Immature natural killer cell (primary cell): Measurements from ENCODE around the gene STAB2. TPM values are rescaled to one million over a fixed set of nuclear protein-coding genes. Genes with fewer than 3 reads are reported as not detected.

Source experiments
- DNase-seq, 3 donors: peaks; one replicate each; pipeline ENCODE4 v3.0.0; 2022; ENCODE audit warnings: mixed read lengths in 1 of 3
- H3K27ac Mint-ChIP-seq, 6 donors: one replicate each; pipeline ENCODE4 v1.8.0; 2020; ENCODE audit warnings: mixed read lengths in 6 of 6, mild to moderate bottlenecking in 5 of 6, inconsistent platforms in 4 of 6, moderate library complexity in 3 of 6
- H3K27me3 Mint-ChIP-seq, 3 donors: one replicate each; pipeline ENCODE4 v1.8.0; 2020 to 2021; ENCODE audit warnings: low read depth in 3 of 3, mild to moderate bottlenecking in 3 of 3, mixed read lengths in 3 of 3, moderate library complexity in 3 of 3, inconsistent platforms in 1 of 3
- H3K36me3 Mint-ChIP-seq, 3 donors: one replicate each; pipeline ENCODE4 v1.8.0; 2020; ENCODE audit warnings: mixed read lengths in 3 of 3, inconsistent platforms in 2 of 3, mild to moderate bottlenecking in 2 of 3
- H3K4me1 Mint-ChIP-seq, 2 donors: one replicate each; pipeline ENCODE4 v1.8.0; 2020; ENCODE audit warnings: inconsistent platforms in 2 of 2, mild to moderate bottlenecking in 2 of 2, mixed read lengths in 2 of 2, moderate library complexity in 1 of 2
- H3K4me3 Mint-ChIP-seq, 5 donors: one replicate each; pipeline ENCODE4 v1.8.0; 2020; ENCODE audit warnings: mild to moderate bottlenecking in 5 of 5, mixed read lengths in 5 of 5, inconsistent platforms in 3 of 5, moderate library complexity in 3 of 5
- H3K9me3 Mint-ChIP-seq, 6 donors: one replicate each; pipeline ENCODE4 v1.8.0; 2020; ENCODE audit warnings: mild to moderate bottlenecking in 6 of 6, mixed read lengths in 6 of 6, inconsistent platforms in 4 of 6, moderate library complexity in 3 of 6
- polyA plus RNA-seq, 3 donors: library from polyadenylated mRNA; unstranded; fragments of 300-500 nt; fragmentation: Illumina TruSeq; gene quantifications; one replicate each; pipeline ENCODE4 v1.2.3, GENCODE V29; 2021

The STAB2 gene
- polyA plus RNA-seq, 3 donors from 2014 or later = not detected

DNA sequence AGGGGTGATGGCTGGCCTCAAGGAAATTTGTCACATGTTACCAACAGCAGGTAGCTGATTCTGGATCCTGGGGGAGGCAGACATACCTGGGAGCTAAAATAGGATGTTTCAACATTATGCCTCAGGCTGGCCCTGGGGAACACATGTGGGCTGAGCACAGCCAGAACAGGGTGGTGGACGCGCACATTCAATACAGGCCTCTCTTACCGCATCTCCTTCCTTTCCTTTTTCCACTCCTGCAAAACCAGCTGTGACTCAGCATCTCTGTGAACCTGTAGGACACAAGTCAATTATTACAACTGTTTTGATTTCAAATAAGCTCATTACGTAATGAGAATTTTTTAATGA, 193.0 kb downstream of the STAB2 start:
- Mint-ChIP-seq H3K4me3 (no peak overlapping the region), H3K4me1 (no peaks in the 10 kb centered on the region), H3K27ac (no peak overlapping the region), H3K36me3 (peaks cover 7 to 17% (median 14%) of the 10 kb centered on the region in 3 donors), H3K27me3 (no peaks in the 10 kb centered on the region), H3K9me3 (no peaks in the 10 kb centered on the region)
- DNase-seq = no peak

DNA sequence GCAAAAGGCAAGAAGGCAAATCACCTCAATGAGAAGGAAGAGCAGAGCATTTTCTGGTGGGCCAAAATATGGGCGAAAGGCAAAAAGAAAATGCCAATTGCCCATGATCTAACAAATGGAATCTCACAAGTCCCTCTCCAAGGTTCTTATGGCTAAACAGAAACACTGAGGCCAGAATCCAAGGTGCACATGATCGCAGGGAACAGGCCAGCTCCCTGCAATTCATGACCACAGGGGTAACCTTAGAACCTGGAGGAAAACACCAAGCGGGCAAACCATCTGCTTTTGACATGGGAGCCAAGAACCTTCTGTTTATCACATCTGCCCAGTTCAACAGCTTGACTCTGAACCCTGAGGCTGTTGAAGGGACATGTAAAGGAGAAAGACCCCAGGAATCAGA, 193.9 kb downstream of the STAB2 start:
- Mint-ChIP-seq H3K4me3 (no peak overlapping the region), H3K9me3 (no peaks in the 10 kb centered on the region), H3K27me3 (peaks cover 0 to under 1% (median 0%) of the 10 kb centered on the region in 3 donors), H3K36me3 (peaks cover 7 to 17% (median 16%) of the 10 kb centered on the region in 3 donors), H3K4me1 (no peaks in the 10 kb centered on the region), H3K27ac (no peak overlapping the region)
- no peak for DNase-seq

DNA sequence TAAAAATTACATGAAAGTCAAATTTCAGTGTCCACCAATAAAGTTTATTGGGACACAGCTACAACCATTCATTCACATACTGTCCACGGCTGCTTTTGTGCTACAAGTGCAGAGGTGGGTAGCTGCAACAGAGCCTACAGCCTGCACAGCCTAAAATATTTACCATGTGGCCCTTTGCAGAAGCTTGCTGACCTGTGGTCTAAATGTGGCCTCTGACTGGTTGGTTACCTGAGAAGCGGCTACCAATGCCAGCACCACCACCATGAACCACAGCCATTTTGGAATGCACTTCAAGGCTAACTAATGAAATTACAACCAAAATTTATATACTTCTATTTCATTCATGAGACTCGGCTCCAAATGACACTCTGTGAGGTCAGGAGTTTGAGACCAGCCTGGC, 195.3 kb downstream of the STAB2 start:
- Mint-ChIP-seq H3K27me3 (peaks cover 0 to 1% (median 0%) of the 10 kb centered on the region in 3 donors), H3K27ac (no peak overlapping the region), H3K4me3 (no peak overlapping the region), H3K4me1 (no peaks in the 10 kb centered on the region), H3K36me3 (peaks cover 7 to 18% (median 17%) of the 10 kb centered on the region in 3 donors), H3K9me3 (no peaks in the 10 kb centered on the region)
- DNase-seq = no peak

DNA sequence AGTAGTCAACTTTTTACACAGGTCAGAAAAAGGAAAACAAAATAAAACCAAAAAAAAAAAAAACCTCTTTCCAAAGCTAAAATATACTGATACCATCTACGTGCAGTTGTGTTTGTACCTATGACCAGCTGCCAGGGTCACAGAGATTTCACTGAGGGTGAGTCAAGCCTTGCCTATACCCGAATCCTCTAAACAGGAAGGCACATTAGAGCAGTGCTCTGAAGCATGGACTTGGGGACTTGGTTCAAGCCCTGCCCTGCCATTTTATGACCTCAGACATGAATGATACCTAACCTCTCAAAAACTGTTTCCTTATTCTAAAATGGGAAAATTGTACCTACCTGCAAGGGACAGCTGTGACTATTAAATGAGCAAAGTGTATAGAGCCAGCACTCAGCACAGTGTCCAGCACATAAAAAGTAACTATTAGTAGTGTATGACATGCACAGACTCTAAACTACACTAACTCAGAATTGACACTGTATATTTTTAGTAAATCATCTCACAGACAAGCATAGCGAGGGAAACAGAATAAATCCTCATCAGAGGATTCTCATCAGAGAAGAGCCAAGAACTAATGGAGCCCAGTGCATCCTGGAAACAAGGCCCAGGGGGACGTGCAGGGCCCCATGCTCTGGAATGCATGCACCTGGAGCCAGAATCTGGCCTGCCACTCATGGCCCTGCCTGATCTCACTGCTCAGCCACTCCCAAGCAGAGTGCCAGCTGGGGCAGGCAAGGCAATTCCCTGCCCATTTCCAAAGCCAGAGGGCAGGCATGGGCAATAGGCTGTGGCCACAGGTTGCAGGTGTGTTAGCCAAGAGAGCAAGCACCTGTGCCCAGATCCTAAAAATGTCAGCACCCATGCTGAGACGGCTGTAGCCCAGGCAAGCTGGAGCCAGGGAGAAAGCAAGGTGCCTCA, 196.9 kb downstream of the STAB2 start:
- Mint-ChIP-seq H3K27ac (no peak overlapping the region), H3K27me3 (peaks cover 0 to 1% (median 0%) of the 10 kb centered on the region in 3 donors)

DNA sequence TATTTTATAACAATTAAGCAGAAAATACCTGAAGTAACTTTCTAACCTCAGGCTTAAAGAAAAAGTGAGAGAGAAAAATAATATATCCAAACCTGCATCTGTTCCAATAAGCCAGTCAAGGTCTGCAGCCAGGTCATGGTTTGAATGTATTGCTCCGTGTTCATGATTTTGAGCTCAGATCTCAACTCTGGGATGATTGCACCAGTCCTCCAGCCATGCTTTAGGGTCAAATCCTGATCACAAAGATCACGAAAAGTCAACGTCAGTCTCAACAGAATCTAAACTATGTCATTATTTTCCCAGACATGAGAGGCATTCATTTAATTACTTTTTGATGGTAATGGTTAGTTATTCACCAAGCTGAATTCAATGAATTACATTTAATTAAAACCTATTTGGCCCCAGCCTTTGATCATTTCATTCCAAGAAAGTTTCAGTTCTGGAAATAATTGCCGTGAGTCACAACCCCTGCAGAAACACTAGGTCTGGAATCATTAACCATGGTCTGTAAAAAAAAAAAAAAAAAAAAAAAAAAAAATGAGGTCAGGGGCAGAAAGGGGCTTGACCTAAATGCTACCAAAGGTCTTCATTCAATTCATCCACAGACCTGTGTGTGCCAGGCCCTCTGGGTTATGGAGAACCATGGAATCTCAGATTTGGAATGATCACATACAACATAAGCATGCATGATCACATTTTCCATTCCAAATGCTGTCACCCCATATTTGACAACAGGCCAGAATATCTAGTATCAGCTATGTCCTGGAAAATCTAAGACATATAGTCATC, 198.4 kb downstream of the STAB2 start:
- DNase-seq = no peak
- H3K27ac Mint-ChIP-seq = no peak overlapping the region
- H3K4me1 Mint-ChIP-seq = no peaks in the 10 kb centered on the region
- H3K4me3 Mint-ChIP-seq = no peak overlapping the region
- H3K36me3 Mint-ChIP-seq = peaks cover 7 to 15% (median 8%) of the 10 kb centered on the region in 3 donors
- H3K27me3 Mint-ChIP-seq = peaks cover 0 to 1% (median 0%) of the 10 kb centered on the region in 3 donors
- H3K9me3 Mint-ChIP-seq = no peaks in the 10 kb centered on the region

More for the DNA sequence above, 196.9 kb downstream of the STAB2 start:
- Mint-ChIP-seq H3K4me3 (no peak overlapping the region), H3K9me3 (no peaks in the 10 kb centered on the region), H3K36me3 (peaks cover 7 to 18% (median 13%) of the 10 kb centered on the region in 3 donors), H3K4me1 (no peaks in the 10 kb centered on the region)
- no peak for DNase-seq

DNA sequence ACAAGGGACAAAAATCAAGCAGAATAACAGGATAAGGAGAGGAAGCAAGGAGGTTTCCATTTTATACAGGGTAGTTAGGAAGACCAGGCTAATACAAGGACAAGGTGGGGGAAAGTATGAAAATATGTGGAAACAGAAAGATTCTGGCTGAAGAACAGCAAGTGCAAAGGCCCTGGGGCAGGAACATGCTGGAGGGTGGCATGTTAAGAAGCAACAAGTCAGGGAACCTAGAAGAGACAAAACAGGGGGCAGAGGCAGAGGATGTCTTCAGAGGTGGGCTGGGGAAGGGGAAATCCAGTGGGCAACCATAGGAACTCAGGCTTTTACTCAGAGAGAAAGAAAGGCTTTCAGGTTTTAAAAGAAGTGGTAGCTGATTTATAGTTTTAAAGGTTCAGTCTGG, 199.1 kb downstream of the STAB2 start:
- Mint-ChIP-seq H3K36me3 (peaks cover 7 to 15% (median 8%) of the 10 kb centered on the region in 3 donors), H3K27ac (no peak overlapping the region), H3K27me3 (peaks cover 0 to 2% (median 1%) of the 10 kb centered on the region in 3 donors), H3K4me3 (no peak overlapping the region), H3K9me3 (no peaks in the 10 kb centered on the region), H3K4me1 (no peaks in the 10 kb centered on the region)
- no peak for DNase-seq

DNA sequence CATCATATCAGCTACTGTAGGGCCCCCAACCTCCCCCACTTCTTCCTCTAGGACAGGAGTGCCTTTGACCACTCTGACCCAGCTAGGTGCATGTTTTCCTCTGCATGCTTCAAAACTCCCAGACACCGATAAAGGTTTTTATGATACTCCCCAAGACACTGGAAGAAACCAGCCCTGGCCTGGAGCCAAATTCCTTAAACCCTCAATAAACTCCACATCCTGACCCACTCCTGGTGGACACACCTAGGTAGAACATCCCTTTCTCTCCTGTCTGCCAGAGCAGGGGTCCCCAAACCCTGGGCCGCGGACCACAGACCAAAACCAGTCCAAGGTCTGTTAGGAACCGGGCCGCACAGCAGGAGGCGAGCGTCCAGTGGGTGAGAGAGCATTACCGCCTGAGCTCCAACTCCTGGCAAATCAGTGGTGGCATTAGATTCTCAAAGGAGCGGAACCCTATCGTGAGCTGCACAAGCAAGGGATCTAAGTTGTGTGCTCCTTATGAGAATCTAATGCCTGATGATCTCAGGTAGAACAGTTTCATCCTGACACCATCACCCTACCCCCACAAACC, 204.4 kb downstream of the STAB2 start:
- no peak overlapping the region for H3K27ac Mint-ChIP-seq
- no peaks in the 10 kb centered on the region for H3K36me3 Mint-ChIP-seq
- no peaks in the 10 kb centered on the region for H3K9me3 Mint-ChIP-seq
- no peak for DNase-seq
- H3K27me3 Mint-ChIP-seq = peaks cover 0 to 2% (median 1%) of the 10 kb centered on the region in 3 donors
- H3K4me1 Mint-ChIP-seq = no peaks in the 10 kb centered on the region
- no peak overlapping the region for H3K4me3 Mint-ChIP-seq

DNA sequence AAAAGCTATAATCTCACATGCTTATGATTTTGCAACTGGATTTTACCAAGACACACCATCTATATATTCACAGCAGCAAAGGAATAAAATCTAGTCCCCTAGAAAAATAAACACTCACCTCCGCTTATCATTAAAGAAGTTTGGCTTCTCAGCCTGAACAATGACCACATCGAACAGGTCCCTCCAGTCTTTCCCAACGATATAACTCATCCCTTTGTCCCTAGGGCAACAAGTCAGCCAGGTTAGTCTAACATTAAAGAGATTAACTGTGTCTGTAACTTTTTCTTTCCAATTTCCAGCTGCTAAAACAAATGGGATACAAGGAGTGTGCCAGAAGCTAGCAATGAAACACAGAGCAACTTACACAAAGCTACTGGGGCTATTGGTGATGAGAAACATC, 206.0 kb downstream of the STAB2 start:
- H3K4me1 Mint-ChIP-seq = no peaks in the 10 kb centered on the region
- H3K9me3 Mint-ChIP-seq = no peaks in the 10 kb centered on the region
- no peak overlapping the region for H3K27ac Mint-ChIP-seq
- H3K27me3 Mint-ChIP-seq = peaks cover 0 to 2% (median 1%) of the 10 kb centered on the region in 3 donors
- H3K4me3 Mint-ChIP-seq = no peak overlapping the region
- H3K36me3 Mint-ChIP-seq = peaks cover 0 to 8% (median 4%) of the 10 kb centered on the region in 3 donors
- no peak for DNase-seq

DNA sequence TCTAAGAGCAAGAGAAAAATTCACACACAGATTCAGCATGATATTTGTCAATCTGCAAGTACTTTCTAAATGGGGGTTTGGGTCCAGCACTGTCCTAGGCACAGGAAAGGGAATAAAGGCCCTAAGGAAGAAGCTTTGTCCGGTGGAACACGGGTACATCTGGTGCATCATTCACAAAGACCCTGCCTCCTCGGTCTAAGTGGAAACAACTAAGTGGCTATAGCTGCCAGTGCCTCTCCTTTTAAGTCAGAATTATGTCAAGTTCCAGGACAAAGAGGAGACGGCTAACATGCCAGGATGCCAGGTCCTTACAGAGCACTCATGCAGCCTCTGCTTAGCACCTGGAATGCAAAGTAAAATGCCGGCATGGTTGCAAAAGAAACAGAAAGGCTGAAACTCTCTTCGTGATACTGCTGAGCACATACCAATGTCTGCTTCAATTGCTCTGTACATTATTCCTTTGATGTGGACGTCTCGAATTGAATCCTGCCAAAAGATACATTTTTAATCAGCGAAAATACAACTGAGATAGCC, 206.5 kb downstream of the STAB2 start:
- no peaks in the 10 kb centered on the region for H3K4me1 Mint-ChIP-seq
- no peak for DNase-seq
- H3K36me3 Mint-ChIP-seq = peaks cover 0 to 8% (median 4%) of the 10 kb centered on the region in 3 donors
- no peaks in the 10 kb centered on the region for H3K9me3 Mint-ChIP-seq
- no peak overlapping the region for H3K27ac Mint-ChIP-seq
- H3K27me3 Mint-ChIP-seq = peaks cover 0 to 2% (median 1%) of the 10 kb centered on the region in 3 donors
- H3K4me3 Mint-ChIP-seq = no peak overlapping the region

DNA sequence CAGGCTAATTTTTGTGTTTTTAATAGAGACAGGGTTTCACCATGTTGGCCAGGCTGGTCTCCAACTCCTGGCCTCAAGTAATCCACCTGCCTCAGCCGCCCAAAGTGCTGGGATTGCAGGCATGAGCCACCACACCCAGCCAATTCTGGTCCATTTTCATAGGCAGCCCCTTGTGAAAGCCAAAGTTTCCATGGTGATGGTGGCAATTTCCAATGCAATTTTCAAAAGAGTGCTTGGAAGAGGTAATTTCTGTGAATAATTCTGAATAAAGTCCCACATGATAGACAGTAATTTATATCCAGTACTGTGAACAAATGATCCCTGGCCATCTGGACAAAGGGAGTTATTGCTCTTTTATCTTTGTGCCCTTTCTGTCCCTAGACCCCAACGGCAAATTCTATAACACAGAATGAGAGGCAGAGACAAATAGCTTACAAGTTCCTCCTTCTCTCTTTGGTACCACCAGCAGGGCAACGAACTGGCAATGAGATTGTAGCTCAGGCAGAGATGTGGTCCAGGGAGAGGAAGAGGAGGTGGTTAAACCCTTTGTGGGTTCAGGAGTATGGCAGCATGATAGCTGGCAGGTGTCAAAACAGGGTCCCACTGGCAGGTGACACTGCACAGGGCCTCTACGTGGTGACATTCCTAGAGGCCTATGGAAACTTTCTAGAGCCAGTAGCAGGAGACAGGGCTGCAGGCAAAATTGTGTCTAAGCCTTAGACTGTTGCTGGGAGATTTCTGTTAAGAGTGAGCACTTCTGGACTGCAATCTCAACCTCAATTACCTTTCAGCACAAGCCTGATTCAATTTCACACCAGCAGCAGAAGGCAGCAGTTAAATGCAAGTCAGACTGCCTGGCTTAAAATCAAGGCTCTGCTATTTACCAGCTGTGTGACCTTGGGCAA, 207.5 kb downstream of the STAB2 start:
- DNase-seq = no peak
- H3K4me1 Mint-ChIP-seq = peaks cover 3 to 4% of the 10 kb centered on the region in 2 donors
- H3K27ac Mint-ChIP-seq = no peak overlapping the region
- no peak overlapping the region for H3K4me3 Mint-ChIP-seq
- H3K9me3 Mint-ChIP-seq = no peaks in the 10 kb centered on the region
- H3K27me3 Mint-ChIP-seq = peaks cover 0 to 4% (median 1%) of the 10 kb centered on the region in 3 donors
- H3K36me3 Mint-ChIP-seq = peaks cover 0 to 8% (median 4%) of the 10 kb centered on the region in 3 donors

DNA sequence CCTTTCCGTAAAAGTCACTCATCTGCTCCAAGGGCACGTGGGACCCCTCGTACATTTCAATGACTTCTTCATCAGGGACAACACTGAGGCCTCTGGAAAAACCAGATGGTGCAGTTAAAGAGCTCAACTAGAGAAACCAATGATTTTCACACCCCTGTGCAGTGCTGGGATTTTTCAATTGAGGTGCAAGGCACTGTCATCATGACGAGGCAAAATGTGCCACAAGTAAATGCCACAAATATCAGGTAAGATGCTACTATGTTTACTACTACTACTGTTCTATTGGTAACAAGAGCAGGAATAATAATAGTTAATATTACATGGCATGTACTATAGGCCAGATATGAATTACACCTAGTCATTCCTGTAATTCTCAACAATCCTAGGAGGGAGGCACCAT, 211.5 kb downstream of the STAB2 start:
- H3K9me3 Mint-ChIP-seq = peaks cover 0 to 2% (median 0%) of the 10 kb centered on the region in 6 donors
- peaks cover 0 to 5% (median 0%) of the 10 kb centered on the region in 3 donors for H3K27me3 Mint-ChIP-seq
- no peak overlapping the region for H3K27ac Mint-ChIP-seq
- no peak overlapping the region for H3K4me3 Mint-ChIP-seq
- peaks cover 11 to 13% of the 10 kb centered on the region in 2 donors for H3K4me1 Mint-ChIP-seq
- peaks cover 0 to 8% (median 4%) of the 10 kb centered on the region in 3 donors for H3K36me3 Mint-ChIP-seq
- no peak for DNase-seq

DNA sequence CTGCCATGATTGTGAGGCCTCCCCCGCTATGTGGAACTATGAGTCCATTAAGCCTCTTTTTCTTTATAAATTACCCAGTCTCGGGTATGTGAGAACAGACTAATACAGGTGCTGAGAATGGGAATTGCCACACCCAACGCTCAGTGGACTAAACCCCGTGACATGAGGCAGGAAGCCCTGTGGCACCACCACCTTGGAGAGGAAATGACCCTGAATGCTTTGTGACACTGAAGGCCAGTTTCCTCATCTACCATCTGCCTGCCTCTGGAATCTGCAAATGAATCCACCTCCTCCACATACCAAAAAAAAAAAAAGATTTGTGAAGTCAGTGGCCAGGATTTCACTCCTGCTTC, 212.4 kb downstream of the STAB2 start:
- no peak for DNase-seq
- Mint-ChIP-seq H3K4me1 (peaks cover 11 to 13% of the 10 kb centered on the region in 2 donors), H3K36me3 (peaks cover 0 to 8% (median 4%) of the 10 kb centered on the region in 3 donors), H3K9me3 (peaks cover 0 to 2% (median 0%) of the 10 kb centered on the region in 6 donors), H3K4me3 (no peak overlapping the region), H3K27ac (no peak overlapping the region), H3K27me3 (peaks cover 0 to 7% (median 0%) of the 10 kb centered on the region in 3 donors)
